HG03565 (cell line): ENCODE data around the gene DGCR8.
"Not testable (repeated sequence)": the region's sequence is repeated elsewhere in the genome, so short reads cannot be mapped to it uniquely, and the experiment has no call there.

Experiments used
- ATAC-seq: cut with Tn5 transposase; IDR thresholded peaks from one replicate; pipeline ENCODE4 v1.9.1; 2021; ENCODE audit warnings: mild to moderate bottlenecking, moderate library complexity; ENCODE audit not compliant: unreplicated experiment

DGCR8 gene

DNA sequence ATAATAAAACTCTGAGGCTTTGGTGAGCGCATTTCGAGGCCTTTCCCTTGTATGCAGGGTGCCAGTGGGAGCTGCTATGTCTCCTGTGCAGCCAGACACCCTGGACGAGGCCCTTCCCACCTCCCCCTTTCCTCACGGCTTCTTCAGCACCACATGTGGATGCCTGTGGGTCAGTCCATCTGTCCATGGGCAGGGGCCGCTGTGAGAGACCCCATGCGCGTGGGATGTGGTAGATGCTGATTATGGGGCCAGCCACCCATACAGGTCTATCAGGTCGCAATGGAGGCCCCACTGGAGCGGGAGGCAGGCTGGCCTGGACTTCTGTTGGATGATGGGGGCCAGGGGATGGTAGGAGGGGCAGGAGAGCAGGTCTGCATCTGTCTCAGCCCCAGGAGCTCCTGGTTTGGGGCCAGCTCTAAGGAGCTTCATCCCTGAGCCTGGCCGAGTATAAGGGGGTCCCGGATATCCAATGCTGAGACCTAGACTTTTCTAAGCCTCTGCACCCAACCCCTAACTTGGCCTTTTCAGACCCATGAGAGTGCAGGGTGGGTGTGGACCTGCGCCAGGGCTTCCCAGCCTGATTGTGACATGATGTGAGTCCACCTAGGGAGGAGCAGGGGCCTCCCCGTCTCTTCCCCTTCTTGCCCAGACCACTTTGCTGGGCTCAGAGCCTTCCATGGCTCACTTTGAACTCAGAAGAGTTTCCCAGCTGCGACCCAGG is 14.0 kb upstream of the DGCR8 start:
- ATAC-seq, result no peak

DNA sequence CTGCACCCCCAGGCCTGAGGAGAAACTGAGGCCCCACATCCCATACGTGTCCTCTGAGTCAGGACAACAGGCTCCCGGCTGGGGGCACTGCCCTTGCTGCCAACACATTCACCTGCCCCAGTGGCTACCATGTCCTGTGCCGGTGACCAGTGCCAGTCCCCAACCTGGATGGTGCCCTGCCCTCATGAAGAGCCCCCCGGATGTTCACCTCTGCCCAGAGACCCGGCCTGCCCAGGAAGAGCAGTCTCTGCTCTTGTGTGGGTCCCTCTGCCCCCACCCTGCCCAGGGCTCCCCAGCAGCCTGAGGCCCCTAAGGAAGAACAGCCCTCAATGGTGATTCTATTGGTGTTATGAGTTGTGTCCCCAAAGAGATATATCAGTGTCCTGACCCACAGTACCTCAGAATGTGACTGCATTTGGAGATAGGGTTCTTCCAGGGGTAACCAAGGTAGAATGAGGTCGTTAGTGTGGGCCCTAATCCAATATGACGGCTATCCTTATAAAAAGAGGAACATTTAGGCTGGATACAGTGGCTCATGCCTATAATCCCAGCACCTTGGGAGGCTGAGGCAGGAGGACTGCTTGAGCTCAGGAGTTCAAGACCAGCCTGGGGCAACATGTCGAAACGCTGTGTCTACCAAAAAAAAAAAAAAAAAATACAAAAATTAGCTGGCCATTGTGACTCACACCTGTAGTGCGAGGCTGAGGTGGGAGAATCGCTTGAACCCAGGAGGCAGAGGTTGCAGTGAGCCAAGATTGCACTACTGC is 13.2 kb upstream of the DGCR8 start:
- no peak for ATAC-seq

DNA sequence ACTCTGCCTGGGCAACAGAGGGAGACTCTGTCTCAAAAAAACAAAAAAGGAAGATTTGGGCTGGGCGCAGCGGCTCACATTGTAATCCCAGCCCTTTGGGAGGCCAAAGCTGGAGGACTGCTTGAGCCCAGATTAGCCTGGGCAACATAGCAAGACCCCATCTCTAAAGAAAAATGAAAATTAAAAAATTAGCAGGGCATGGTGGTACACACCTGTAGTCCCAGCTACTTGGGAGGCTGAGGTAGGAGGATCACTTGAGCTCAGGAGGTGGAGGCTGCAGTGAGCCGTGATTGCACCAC is 12.7 kb upstream of the DGCR8 start:
- not testable (repeated sequence) for ATAC-seq

DNA sequence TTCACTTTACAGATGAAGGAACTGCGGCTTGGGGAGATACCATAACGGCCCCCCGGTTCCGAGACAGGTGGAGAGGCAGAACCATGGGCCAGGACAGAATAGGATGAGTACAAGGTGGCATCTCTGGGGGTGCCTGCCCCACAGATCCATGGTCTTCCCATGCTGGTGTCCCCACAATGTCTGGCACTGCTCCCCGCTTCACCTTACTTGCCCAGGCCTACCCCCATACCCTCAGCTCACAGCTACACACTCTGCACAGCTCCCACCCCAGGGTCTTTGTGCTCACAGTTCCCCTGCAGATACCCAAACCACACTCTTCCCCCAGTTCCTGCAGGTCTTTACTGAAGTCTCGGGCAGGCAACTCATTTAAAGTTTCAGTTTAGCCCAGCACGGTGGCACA is 11.4 kb upstream of the DGCR8 start:
- no peak for ATAC-seq

DNA sequence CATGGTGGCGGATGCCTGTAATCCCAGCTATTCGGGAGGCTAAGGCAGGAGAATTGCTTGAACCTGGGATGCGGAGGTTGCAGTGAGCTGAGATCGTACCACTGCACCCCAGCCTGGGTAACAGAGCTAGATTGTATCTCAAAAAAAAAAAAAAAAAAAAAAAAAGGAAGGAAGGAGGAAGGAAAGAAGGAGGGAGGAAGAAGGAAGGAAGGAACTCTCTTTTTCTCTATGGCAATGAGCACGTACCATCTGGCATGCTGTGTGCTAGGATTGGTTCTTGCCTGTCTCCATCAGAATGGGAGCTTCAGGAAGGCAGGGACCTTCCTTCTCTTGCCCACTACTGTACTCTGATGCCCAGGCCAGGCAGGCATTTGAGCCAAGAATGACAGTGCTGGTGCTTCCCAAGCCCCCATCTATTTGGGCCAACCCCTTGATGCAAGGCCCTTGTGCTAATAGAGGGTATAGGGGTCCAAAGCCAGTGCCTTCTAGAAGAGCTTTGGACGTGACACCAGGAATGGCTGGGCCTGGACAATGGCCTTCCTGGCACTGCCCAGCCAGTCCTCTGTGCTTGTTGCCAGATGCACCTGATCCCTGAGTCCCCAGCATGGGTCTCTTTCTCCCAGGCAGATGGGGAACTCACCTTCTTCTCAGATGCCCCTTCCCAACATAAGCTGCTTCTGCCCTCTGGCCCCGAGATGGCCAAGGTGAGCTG is 10.6 kb upstream of the DGCR8 start:
- ATAC-seq, result no peak

DNA sequence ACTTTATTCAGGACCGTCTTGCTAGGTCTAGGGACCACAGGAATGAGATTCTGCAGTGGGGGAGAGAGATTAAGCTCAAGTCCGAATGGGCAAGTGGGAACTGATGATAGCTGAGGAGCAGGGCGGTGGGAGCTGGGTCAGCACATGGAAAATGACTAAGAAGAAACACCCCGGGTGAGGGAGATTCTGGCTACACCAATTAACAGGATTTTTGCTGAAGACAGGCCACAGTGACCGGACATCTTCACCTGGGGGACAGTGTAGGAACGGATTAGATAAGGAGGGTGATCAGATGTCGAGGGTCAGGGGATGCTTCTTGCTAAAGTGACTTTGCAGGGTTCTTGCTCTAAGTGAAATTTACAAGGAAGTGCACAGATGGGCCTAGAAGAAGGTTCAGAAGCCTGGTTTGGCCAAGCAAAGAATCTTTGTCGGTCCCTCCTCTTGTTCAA is 8.5 kb upstream of the DGCR8 start:
- no peak for ATAC-seq

DNA sequence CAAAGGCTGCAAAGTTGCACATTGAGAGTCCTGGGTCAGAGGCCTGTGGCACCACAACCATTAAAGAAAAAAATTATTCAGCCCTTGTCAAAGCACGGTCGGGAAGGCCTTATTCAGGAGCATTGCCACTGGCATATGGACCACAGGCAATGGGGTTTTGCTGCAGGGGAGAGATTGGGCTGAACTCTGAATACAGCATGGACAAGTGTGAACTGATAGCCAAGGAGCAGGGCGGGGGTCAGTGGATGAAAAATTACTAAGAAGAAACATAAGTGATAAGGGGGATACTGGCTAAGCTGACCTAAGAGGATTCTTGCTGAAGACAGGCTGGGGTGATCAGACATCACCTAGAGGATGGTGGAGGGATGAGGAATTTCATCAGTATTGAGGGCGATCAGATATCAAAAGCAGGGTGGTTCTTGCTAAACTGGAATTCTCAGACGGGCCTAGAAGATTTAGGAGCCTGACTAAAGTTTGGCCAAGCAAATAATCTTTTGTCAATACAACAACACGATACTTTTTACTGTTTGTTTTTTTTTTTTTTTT is 3.3 kb upstream of the DGCR8 start:
- no peak for ATAC-seq

DNA sequence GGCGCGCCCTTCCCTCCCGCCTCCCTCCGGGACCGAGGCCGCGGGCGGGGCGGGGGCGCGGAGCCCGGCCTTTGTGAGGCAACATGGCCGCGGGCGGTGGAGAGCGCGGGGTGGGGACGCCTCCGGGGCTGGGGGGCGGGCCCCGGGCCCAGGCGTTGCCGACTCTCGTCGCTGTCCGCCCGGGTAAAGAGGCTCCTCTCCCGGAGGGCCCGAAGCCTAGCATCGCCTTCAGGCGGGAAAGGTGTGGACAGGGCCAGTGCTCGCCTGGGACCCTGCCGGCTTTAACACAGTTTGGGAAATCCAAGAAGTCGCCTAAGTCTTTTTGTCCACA is 369 bp downstream of the DGCR8 start:
- ATAC-seq, result peak; percentile 32

DNA sequence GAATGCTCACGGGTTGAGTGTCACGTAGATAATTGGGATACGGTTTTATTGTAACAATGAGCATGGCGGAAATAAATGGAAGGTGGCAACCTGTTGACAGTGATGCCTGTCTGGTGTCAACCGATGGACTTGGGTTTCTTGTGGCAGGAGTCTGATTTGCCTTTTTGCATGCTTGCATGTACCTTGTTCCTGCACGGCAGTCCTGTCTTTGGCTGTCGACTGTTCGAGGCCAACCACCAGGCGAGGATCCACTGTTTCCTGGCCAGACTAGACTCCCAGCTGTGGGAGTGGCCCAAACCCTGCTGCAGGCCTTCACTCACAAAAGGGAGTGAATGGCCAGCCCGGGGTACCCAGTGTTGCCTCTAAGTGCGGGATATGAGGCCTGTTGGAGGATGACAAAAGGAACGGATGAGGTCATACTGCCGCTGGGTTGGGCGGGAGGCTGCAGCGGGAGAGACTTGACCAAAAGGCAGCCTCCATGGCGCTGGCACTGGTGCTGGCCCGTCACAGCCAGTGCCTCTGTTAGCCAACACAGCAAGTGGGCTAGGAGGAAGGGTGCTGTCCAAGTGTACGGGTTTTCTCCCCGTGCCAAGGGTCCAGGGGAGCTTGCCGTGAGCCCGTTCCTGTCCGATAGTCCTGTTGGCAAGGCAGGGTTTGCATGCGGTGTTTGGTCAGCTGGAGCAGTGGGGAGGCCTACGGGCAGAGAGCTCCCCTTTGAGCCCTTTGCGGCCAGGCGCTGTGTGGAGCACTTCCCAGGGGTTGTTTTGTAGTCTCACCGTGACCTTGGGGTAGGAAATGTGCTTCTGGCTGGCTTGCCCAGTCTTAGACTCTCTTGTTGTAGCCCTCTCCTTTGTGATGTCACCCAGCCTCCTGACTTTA is 974 bp downstream of the DGCR8 start:
- ATAC-seq, result no peak

DNA sequence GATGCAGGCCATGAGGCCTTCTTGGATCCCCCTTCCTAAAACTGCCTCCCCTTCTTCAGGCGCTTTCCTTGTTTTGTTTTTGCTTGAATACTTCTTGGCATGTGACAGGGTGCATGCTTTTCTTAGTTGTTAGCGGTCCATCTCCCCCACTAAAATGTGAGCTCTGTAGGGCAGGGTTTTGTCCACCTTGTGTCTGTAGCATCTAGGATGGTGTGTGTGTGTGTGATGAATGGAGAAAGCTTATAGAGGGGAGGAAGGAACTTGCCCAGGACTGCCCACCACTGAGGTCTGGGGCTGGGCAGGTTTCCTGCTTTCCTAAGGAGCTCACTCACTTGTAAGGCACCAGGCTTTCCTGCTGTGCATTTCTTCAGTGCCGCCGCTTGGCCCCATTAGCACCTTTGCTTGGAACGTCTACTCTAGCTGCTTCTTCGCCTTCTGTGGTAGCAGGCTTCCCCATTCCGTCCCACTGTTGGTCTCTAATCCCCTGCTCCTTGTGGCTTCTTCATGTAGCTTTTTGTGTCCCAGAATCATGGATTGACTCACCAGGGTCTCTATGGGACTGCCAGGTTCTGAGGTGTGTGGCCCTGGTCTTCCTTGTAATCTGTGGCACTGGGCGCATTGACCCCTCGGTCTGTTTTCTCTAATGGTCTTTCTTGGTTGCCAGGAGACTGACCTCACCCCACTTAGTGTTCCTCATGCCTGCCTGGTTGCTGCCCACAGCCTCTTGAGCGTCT is 3.3 kb downstream of the DGCR8 start:
- no peak for ATAC-seq

DNA sequence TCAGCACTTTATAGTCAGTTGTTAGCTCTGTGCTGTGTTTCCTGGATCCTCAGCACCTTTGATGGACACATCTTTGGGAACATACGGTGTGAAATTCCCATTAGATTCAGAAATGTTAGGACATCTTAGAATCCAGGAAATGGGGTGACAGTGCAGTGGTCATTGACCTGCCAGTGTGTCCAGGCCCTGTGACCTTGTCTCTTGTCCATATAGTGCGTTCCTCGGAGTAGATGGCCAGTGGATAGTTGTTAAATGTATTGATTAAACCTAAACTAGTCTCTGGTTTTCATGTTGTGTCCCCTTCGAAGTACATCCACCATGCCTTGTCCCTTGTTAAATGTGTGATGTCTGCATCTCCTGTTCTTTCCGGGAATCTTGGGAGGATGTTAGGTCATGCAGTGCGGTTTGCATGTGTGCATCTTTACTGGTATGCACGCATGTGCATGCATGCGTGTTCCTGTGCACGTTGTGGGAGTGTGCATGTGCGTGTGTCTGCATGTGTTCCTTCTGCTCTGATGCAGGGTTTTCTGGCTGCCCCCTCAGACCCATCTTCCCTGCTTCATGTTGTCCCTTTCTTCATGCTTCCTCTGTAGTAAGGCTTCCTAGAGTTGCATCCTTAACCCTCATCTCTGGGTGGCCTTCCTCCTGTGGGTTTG is 4.0 kb downstream of the DGCR8 start:
- ATAC-seq, result no peak

DNA sequence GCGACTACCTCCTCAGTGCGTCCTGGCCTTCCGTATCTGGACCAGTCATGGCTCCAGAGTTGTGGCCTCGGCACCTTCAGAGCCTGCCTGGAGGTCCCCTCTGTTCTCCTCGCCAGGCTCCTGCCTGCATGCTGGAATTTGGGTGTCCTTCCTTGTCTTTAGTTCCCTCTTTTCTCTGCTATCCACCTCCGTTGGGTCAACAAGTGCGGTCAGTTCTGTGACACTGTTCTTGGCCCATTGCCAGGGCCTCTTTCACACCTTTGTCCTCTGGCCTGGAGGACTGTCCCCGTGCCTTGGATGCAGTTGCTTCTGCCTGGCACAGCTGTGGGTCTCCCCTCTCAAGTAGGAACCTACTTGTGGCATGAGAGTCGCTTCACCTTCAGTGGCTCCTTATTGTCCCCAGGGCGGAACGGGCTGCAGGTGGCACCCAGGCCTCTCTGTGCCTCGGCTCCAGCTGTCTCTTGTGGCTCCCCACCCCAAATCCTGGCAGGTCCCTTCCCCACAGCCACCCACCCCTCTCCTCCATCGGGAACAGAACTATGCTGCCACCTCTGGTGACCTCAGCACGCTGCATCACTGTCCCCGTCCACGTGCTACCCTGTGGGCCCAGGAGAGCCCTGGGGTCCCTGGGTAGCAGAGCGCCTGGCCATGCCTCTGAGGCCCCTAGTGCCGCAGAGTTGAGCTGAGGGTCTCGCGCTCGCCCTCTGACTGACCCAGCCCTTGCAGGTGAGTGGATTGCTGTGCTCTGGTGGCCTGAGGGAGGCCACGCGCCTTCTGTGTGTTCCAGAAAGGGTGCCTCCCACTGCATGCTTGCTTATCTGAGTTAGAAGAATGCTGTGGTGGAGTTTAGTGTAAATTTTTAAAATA is 4.7 kb downstream of the DGCR8 start:
- ATAC-seq, result no peak

DNA sequence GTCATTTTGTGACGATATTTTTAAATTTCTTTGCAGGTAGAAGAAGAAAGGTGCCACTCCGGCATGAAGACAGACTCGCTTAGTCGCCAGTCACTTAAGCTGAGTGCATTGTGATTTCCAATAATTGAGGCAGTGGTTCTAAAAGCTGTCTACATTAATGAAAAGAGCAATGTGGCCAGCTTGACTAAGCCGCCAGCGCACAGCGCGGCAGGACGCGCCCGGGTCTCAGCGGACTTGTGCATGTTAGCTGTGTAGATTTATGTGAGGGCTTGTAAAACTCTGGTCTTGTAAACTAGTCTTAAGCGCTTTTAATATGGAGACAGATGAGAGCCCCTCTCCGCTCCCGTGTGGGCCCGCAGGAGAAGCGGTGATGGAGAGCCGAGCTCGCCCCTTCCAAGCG is 5.6 kb downstream of the DGCR8 start:
- no peak for ATAC-seq

DNA sequence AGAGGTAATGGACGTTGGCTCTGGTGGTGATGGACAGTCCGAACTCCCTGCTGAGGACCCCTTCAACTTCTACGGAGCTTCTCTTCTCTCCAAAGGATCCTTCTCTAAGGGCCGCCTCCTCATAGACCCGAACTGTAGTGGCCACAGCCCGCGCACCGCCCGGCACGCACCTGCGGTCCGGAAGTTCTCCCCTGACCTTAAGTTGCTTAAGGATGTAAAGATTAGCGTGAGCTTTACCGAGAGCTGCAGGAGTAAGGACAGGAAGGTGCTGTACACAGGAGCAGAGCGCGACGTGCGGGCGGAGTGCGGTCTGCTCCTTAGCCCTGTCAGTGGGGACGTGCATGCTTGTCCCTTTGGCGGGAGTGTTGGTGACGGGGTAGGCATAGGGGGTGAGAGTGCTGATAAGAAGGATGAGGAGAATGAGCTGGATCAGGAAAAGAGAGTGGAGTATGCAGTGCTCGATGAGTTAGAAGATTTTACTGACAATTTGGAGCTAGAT is 6.1 kb downstream of the DGCR8 start:
- ATAC-seq, result no peak

DNA sequence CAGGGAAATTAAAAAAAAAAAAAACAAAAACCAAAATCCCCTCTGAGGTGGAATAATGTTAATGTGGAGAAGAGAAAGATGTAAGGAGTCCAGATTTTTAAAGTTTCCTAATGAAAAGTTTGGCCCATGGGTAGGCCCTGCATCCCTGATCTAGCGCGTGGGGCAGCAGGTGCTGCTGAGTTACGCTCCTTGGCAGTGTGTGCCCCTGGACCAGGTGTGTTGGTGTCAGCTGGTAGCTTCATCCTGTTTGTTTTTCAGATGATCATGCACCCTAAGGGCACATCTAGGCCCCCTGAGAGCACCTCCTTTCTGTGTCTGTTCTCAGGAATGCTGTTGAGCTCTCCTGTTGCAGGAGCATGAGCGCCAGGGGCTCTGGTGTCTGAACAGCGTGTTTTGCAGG is 6.7 kb downstream of the DGCR8 start:
- no peak for ATAC-seq

DNA sequence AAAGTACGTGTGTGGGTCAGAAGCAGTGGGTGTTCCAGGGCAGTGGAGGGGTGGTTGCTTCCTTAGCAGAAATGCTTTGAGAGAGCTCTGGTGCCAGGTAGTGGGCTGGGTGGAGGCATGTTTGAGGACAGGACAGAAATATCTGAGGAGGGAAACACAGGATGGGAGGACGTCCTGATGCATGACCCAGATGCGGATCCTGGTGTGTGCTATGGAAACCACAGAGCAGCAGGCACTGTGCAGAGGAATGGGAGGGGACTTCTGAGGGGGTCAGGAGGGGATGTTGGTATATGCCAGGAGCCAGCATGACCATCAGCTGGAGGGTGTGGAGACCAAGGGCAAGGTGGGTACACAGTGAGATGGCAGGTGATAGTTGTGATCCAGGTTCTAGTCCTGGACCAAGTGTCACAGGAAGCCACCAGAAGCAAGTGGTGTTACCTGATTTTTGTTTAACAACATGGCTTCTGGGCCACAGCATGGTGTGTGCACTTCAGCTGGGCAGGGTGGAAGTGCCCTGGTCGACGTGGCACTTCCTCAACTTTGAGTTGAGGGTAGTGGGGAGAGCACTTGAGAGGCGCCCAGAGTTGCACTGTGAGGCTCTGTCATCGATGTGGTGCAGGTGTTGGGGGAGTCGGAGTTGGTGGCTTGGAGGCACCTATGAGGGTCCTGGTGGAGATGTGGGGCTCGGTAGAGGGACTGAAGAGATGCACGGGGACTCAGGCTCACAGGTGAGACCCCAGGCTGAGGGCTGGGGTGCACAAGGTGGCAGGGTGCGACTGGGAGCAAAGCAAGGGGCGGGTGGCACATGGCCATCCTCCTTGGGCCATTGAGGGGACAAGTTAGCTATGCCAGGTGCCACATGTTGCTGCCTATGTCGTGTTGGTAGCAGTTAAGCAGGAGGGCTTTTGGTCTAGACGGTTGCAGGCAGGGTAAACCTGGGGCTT is 7.5 kb downstream of the DGCR8 start:
- no peak for ATAC-seq

DNA sequence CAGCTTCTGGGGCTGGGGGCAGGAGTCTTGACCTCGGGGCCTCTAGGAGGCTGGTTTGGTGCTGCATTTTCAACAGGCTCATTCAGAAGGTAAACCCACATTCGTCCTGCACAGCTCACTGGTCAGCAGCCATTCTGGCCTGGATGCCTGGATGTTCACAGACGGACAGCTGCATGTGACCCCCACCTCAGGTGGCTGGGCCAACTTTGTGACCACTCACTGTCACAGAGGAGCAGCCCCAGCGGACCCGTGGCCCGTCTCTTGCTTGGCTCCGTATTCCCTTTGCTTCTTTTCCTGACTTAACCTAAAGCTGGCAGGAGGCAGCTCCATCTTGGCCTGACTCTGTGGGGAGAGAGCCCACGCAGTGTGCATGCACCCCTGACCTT is 8.2 kb downstream of the DGCR8 start:
- ATAC-seq, result no peak
